ENCODE measurements around the gene UBAP2.
"Not testable (repeated sequence)": the region's sequence is repeated elsewhere in the genome, so short reads cannot be mapped to it uniquely, and the experiment has no call there.

UBAP2 gene

DNA sequence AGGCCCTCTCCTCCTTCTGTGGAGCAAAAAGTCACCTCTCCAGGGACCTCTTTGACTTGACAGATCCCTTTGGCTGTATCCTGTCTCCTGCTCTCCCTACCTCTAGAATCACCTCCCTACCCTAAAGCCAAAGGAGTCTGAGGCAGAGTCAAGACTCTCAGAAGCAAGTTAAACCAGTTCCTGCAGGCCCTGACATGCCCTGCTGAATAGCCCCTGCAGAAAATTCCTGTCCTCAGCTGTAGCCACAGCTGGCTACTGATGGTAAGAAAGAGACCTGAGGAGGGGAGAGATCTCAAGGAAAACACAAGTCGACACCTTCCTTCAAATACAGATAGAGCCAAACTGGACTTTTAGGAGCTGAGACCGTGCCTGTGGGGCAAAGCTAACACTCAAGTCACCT is 23.7 kb upstream of the UBAP2 start:
- DNase-seq (ENCODE audit: low spot score): no peak
- Mint-ChIP-seq H3K4me1 (ENCODE audit: low read depth) (peaks cover 1% of the 10 kb centered on the region), H3K36me3 (ENCODE audit: low read depth) (no peaks in the 10 kb centered on the region), H3K27me3 (ENCODE audit: low read depth) (no peaks in the 10 kb centered on the region), H3K9me3 (no peaks in the 10 kb centered on the region), H3K27ac (no peak overlapping the region), H3K4me3 (no peak overlapping the region)

GRCh38 chr9:34070606-34071324 is 22.1 kb upstream of the UBAP2 start:
- Mint-ChIP-seq H3K27me3 (ENCODE audit: low read depth) (peaks cover 2% of the 10 kb centered on the region), H3K9me3 (no peaks in the 10 kb centered on the region), H3K27ac (no peak overlapping the region), H3K36me3 (ENCODE audit: low read depth) (no peaks in the 10 kb centered on the region), H3K4me3 (no peak overlapping the region), H3K4me1 (ENCODE audit: low read depth) (peaks cover 1% of the 10 kb centered on the region)
- no peak for DNase-seq (ENCODE audit: low spot score)

GRCh38 chr9:34069831-34070230 is 21.1 kb upstream of the UBAP2 start:
- no peaks in the 10 kb centered on the region for H3K36me3 Mint-ChIP-seq (ENCODE audit: low read depth)
- no peak for DNase-seq (ENCODE audit: low spot score)
- no peaks in the 10 kb centered on the region for H3K9me3 Mint-ChIP-seq
- no peak overlapping the region for H3K27ac Mint-ChIP-seq
- peaks cover 2% of the 10 kb centered on the region for H3K27me3 Mint-ChIP-seq (ENCODE audit: low read depth)
- no peak overlapping the region for H3K4me3 Mint-ChIP-seq
- peaks cover 1% of the 10 kb centered on the region for H3K4me1 Mint-ChIP-seq (ENCODE audit: low read depth)

GRCh38 chr9:34065541-34065940 is 16.9 kb upstream of the UBAP2 start:
- H3K27me3 Mint-ChIP-seq (ENCODE audit: low read depth): peaks cover 2% of the 10 kb centered on the region
- no peak overlapping the region for H3K4me3 Mint-ChIP-seq
- H3K4me1 Mint-ChIP-seq (ENCODE audit: low read depth): no peaks in the 10 kb centered on the region
- DNase-seq (ENCODE audit: low spot score): no peak
- no peaks in the 10 kb centered on the region for H3K36me3 Mint-ChIP-seq (ENCODE audit: low read depth)
- no peaks in the 10 kb centered on the region for H3K9me3 Mint-ChIP-seq
- no peak overlapping the region for H3K27ac Mint-ChIP-seq

- no peaks in the 10 kb centered on the region for H3K9me3 Mint-ChIP-seq
- no peak for DNase-seq (ENCODE audit: low spot score)
- H3K4me3 Mint-ChIP-seq: no peak overlapping the region
- no peaks in the 10 kb centered on the region for H3K36me3 Mint-ChIP-seq (ENCODE audit: low read depth)
- no peaks in the 10 kb centered on the region for H3K4me1 Mint-ChIP-seq (ENCODE audit: low read depth)
- H3K27ac Mint-ChIP-seq: no peak overlapping the region
- H3K27me3 Mint-ChIP-seq (ENCODE audit: low read depth): peaks cover 7% of the 10 kb centered on the region
Measured at GRCh38 chr9:34059954-34060353, 11.3 kb upstream of the UBAP2 start.

GRCh38 chr9:34059281-34059680 is 10.6 kb upstream of the UBAP2 start:
- Mint-ChIP-seq H3K9me3 (no peaks in the 10 kb centered on the region), H3K36me3 (ENCODE audit: low read depth) (no peaks in the 10 kb centered on the region), H3K27me3 (ENCODE audit: low read depth) (peaks cover 7% of the 10 kb centered on the region), H3K27ac (no peak overlapping the region), H3K4me1 (ENCODE audit: low read depth) (no peaks in the 10 kb centered on the region), H3K4me3 (no peak overlapping the region)
- no peak for DNase-seq (ENCODE audit: low spot score)

- no peak for DNase-seq (ENCODE audit: low spot score)
- Mint-ChIP-seq H3K9me3 (no peaks in the 10 kb centered on the region), H3K4me1 (ENCODE audit: low read depth) (peaks cover 38% of the 10 kb centered on the region), H3K4me3 (peak overlapping the region; percentile 100), H3K27me3 (ENCODE audit: low read depth) (no peaks in the 10 kb centered on the region), H3K27ac (peak overlapping the region; percentile 98), H3K36me3 (ENCODE audit: low read depth) (peaks cover 3% of the 10 kb centered on the region)
Measured at GRCh38 chr9:34049630-34050384, 1.1 kb upstream of the UBAP2 start.

- peaks cover 3% of the 10 kb centered on the region for H3K36me3 Mint-ChIP-seq (ENCODE audit: low read depth)
- DNase-seq (ENCODE audit: low spot score): peak; percentile 41
- H3K27me3 Mint-ChIP-seq (ENCODE audit: low read depth): no peaks in the 10 kb centered on the region
- H3K27ac Mint-ChIP-seq: peak overlapping the region; percentile 98
- peak overlapping the region; percentile 100 for H3K4me3 Mint-ChIP-seq
- no peaks in the 10 kb centered on the region for H3K9me3 Mint-ChIP-seq
- H3K4me1 Mint-ChIP-seq (ENCODE audit: low read depth): peaks cover 34% of the 10 kb centered on the region
Measured at GRCh38 chr9:34047864-34048726, 592 bp downstream of the UBAP2 start.

DNA sequence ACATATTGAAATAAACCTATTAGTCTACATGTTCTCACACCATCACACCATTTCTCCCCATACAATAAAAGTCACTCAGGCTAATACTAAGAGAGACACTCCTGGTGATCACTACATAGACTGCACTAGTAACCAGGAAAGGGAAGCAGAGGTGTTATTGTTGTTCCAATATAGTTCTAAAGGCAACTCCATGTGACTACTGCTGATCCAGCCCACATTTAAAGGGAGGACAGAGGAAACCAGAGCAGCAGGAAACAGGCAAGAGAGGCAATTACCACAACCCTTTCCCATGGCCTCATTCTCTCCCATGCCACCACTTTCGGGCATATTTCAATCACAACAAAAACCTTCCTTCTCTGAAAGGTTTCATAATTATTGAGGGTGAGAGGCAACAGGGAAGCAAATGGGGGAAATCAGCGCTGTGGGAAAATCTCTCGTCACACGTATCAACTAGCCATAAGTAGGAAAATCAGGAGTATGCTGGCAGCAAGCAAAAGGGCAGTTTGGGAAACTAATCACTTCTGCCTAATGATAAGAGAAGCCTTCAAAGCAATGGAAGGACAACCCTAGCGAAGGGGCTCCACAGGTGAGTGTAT is 1.8 kb downstream of the UBAP2 start:
- Mint-ChIP-seq H3K4me3 (peak overlapping the region; percentile 100), H3K27me3 (ENCODE audit: low read depth) (no peaks in the 10 kb centered on the region), H3K27ac (peak overlapping the region; percentile 56), H3K9me3 (no peaks in the 10 kb centered on the region), H3K4me1 (ENCODE audit: low read depth) (peaks cover 30% of the 10 kb centered on the region), H3K36me3 (ENCODE audit: low read depth) (peaks cover 3% of the 10 kb centered on the region)
- no peak for DNase-seq (ENCODE audit: low spot score)

GRCh38 chr9:34045903-34046302 is 2.8 kb downstream of the UBAP2 start:
- DNase-seq (ENCODE audit: low spot score): no peak
- peak overlapping the region; percentile 4 for H3K27ac Mint-ChIP-seq
- peak overlapping the region; percentile 1 for H3K4me3 Mint-ChIP-seq
- H3K27me3 Mint-ChIP-seq (ENCODE audit: low read depth): no peaks in the 10 kb centered on the region
- H3K4me1 Mint-ChIP-seq (ENCODE audit: low read depth): peaks cover 28% of the 10 kb centered on the region
- peaks cover 4% of the 10 kb centered on the region for H3K36me3 Mint-ChIP-seq (ENCODE audit: low read depth)
- no peaks in the 10 kb centered on the region for H3K9me3 Mint-ChIP-seq

- not testable (repeated sequence) for H3K27ac Mint-ChIP-seq, H3K9me3 Mint-ChIP-seq
- H3K4me1 Mint-ChIP-seq (ENCODE audit: low read depth): peaks cover 10% of the 10 kb centered on the region
Measured at GRCh38 chr9:34042074-34042473, 6.6 kb downstream of the UBAP2 start.

GRCh38 chr9:34038851-34039250 is 9.8 kb downstream of the UBAP2 start:
- not testable (repeated sequence) for DNase-seq (ENCODE audit: low spot score); H3K27me3 Mint-ChIP-seq (ENCODE audit: low read depth); H3K27ac Mint-ChIP-seq; H3K4me3 Mint-ChIP-seq; H3K9me3 Mint-ChIP-seq; H3K4me1 Mint-ChIP-seq (ENCODE audit: low read depth)
- H3K36me3 Mint-ChIP-seq (ENCODE audit: low read depth): peaks cover 14% of the 10 kb centered on the region

More at GRCh38 chr9:34042074-34042473, 6.6 kb downstream of the UBAP2 start:
- not testable (repeated sequence) for H3K36me3 Mint-ChIP-seq (ENCODE audit: low read depth); H3K27me3 Mint-ChIP-seq (ENCODE audit: low read depth); DNase-seq (ENCODE audit: low spot score); H3K4me3 Mint-ChIP-seq

- DNase-seq (ENCODE audit: low spot score): no peak
- no peaks in the 10 kb centered on the region for H3K9me3 Mint-ChIP-seq
- no peak overlapping the region for H3K27ac Mint-ChIP-seq
- H3K27me3 Mint-ChIP-seq (ENCODE audit: low read depth): no peaks in the 10 kb centered on the region
- H3K36me3 Mint-ChIP-seq (ENCODE audit: low read depth): peaks cover 19% of the 10 kb centered on the region
- H3K4me1 Mint-ChIP-seq (ENCODE audit: low read depth): peaks cover 10% of the 10 kb centered on the region
- H3K4me3 Mint-ChIP-seq: no peak overlapping the region
Measured at GRCh38 chr9:34037626-34038025, 11.1 kb downstream of the UBAP2 start.

Measured in T-helper 2 cell treated with Interferon-gamma antibody and Interleukin-4, amounts not matched to agents 5 μg/mL and 100 μg/mL, for 36 hours (primary cell).